ENCODE results near the gene CEBPE.

DNA sequence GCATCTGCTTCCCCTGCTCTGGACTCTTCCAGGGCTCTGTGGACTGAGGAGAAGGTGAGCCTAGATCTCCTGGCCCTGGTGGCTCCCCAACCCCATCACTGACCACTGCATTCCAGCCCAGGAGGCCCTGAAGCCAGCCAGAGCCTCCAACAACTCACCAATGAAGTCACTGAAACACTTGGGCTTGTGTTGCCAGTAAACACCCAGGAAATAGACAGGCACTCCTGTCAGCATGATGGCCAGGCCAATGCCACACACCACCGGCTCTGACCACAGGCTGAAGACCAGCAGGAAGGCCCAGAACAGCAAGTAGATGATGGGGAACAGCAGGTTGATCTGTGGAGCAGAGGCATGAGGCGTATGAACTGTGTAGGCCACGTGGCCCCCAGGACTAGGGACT lies 8.8 kb upstream of the CEBPE start:
- TF ChIP-seq, protein P1, sequence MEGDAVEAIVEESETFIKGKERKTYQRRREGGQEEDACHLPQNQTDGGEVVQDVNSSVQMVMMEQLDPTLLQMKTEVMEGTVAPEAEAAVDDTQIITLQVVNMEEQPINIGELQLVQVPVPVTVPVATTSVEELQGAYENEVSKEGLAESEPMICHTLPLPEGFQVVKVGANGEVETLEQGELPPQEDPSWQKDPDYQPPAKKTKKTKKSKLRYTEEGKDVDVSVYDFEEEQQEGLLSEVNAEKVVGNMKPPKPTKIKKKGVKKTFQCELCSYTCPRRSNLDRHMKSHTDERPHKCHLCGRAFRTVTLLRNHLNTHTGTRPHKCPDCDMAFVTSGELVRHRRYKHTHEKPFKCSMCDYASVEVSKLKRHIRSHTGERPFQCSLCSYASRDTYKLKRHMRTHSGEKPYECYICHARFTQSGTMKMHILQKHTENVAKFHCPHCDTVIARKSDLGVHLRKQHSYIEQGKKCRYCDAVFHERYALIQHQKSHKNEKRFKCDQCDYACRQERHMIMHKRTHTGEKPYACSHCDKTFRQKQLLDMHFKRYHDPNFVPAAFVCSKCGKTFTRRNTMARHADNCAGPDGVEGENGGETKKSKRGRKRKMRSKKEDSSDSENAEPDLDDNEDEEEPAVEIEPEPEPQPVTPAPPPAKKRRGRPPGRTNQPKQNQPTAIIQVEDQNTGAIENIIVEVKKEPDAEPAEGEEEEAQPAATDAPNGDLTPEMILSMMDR (IDR thresholded peaks at IDR 0.05): no peak
- TF ChIP-seq POLR2A (IDR thresholded peaks at IDR 0.05) (no peak), EP300 (IDR thresholded peaks at IDR 0.05) (no peak)
